ENCODE results near the gene RIPK4. TPM values are rescaled to one million over a fixed set of nuclear protein-coding genes. Genes with fewer than 3 reads are reported as not detected.
"Not testable (repeated sequence)": the region's sequence is repeated elsewhere in the genome, so short reads cannot be mapped to it uniquely, and the experiment has no call there.

RIPK4 gene
- total RNA-seq, 4 donors from 2014 or later: 4.4 to 20.5 (median 10.6) TPM

DNA sequence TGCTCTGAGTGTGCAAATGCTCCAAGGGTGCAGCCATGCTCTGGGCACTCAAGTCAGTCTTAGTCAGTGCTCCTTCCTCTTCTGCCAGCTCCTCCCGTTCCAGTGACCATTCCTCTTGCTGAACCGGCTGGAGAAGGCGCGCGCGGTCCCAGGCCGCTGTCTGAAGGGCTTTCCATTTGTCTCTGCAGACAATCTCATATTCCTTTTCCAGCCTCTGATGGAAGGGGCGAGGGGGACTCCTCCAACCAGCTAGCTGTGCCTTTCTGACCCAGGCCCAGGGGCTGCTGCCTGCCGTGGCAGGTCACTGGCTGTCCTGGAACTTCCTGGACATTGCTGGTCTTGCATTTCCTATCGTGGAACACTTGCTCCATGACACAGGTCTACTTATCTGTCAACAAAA lies 67.5 kb downstream of the RIPK4 start:
- 92% methylated on average over 10 of the region's 10 CpGs; no CpG with 5 or more reads in 1 of the 2 donors for WGBS, 2 donors (ENCODE audit: low coverage in 1 of 2)
- in situ Hi-C loops (cut with MboI; ENCODE audit: low pct_ligation_motif_present in 1 of 4, low pct_unique_long_range_greater_than_20kb in 1 of 4, low sequenced_read_pairs in 3 of 4) (no loop called here), intact Hi-C loops (cut with DNase I; ENCODE audit: low total_unique reads) (no loop called here)
- H3K27me3 ChIP-seq: no peaks in the 10 kb centered on the region
- H3K4me3 ChIP-seq: no peak overlapping the region
- H3K36me3 ChIP-seq: no peaks in the 10 kb centered on the region
- peaks cover under 1 to 18% (median 9%) of the 10 kb centered on the region in 4 donors for H3K4me1 ChIP-seq
- TF ChIP-seq, protein P1, sequence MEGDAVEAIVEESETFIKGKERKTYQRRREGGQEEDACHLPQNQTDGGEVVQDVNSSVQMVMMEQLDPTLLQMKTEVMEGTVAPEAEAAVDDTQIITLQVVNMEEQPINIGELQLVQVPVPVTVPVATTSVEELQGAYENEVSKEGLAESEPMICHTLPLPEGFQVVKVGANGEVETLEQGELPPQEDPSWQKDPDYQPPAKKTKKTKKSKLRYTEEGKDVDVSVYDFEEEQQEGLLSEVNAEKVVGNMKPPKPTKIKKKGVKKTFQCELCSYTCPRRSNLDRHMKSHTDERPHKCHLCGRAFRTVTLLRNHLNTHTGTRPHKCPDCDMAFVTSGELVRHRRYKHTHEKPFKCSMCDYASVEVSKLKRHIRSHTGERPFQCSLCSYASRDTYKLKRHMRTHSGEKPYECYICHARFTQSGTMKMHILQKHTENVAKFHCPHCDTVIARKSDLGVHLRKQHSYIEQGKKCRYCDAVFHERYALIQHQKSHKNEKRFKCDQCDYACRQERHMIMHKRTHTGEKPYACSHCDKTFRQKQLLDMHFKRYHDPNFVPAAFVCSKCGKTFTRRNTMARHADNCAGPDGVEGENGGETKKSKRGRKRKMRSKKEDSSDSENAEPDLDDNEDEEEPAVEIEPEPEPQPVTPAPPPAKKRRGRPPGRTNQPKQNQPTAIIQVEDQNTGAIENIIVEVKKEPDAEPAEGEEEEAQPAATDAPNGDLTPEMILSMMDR (IDR thresholded peaks at IDR 0.05): no peak
- TF ChIP-seq POLR2A (IDR thresholded peaks at IDR 0.05) (no peak), POLR2AphosphoS5 (IDR thresholded peaks at IDR 0.05) (no peak), EP300 (IDR thresholded peaks at IDR 0.05; ENCODE audit: low read depth) (no peak)
- H3K27ac ChIP-seq: no peak overlapping the region
- DNase-seq: no peak
- no peaks in the 10 kb centered on the region for H3K9me3 ChIP-seq

DNA sequence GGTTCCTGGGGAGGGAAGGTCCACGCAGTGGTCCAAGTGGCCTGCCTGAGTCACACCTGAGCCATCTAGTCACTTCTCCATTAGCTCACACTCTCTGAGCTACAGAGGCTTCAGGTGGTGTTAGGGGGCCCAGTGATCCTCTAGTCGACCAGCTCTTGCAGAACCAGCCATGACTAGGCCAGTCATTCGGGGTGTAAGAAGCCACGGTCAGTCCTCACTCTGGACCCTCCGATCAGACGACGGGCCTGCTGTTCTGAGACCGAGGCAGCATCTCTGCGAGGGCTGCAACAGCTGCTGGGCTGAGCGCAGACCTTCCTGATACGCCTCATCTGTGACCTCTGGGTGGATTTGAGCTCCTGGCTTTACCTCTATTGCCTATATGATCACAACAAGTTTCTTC lies 68.8 kb downstream of the RIPK4 start:
- H3K27ac ChIP-seq: no peak overlapping the region
- intact Hi-C loops (cut with DNase I; ENCODE audit: low total_unique reads): no loop called here
- H3K9me3 ChIP-seq: no peaks in the 10 kb centered on the region
- in situ Hi-C loops (cut with MboI; ENCODE audit: low pct_ligation_motif_present in 1 of 4, low pct_unique_long_range_greater_than_20kb in 1 of 4, low sequenced_read_pairs in 3 of 4): no loop called here
- TF ChIP-seq POLR2A (IDR thresholded peaks at IDR 0.05) (no peak), EP300 (IDR thresholded peaks at IDR 0.05; ENCODE audit: low read depth) (no peak), POLR2AphosphoS5 (IDR thresholded peaks at IDR 0.05) (no peak)
- TF ChIP-seq, protein P1 (IDR thresholded peaks at IDR 0.05): no peak
- H3K36me3 ChIP-seq: no peaks in the 10 kb centered on the region
- WGBS, 2 donors (ENCODE audit: low coverage in 1 of 2): 84 to 90% methylated on average over 2 to 11 of the region's 11 CpGs
- DNase-seq: no peak
- peaks cover 0 to 8% (median 2%) of the 10 kb centered on the region in 4 donors for H3K4me1 ChIP-seq
- peaks cover 3% of the 10 kb centered on the region for H3K27me3 ChIP-seq
- no peak overlapping the region for H3K4me3 ChIP-seq

DNA sequence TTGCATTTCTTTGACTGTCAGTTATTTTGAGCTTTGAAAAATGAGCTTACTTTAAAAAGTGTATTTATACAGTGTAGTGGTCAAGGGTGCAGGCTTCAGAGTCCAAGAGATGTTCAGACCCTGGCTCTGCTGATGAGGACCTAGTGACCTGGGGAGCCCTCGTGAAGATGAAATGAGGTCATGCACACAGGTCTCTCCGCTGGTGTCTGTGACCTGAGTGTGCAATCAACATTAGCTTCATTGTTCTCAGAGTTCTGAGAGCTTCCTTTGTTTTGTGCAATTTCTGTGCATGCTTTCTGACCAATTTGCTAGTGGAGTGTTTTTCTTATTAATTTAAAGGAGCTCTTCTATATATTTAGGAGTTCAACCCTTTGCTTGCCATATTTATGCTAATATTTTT lies 71.3 kb downstream of the RIPK4 start:
- TF ChIP-seq, protein P1 (IDR thresholded peaks at IDR 0.05): no peak
- TF ChIP-seq EP300 (IDR thresholded peaks at IDR 0.05; ENCODE audit: low read depth) (no peak), POLR2AphosphoS5 (IDR thresholded peaks at IDR 0.05) (no peak), POLR2A (IDR thresholded peaks at IDR 0.05) (no peak)
- no peaks in the 10 kb centered on the region for H3K36me3 ChIP-seq
- no peak for DNase-seq
- no peak overlapping the region for H3K27ac ChIP-seq
- in situ Hi-C loops (cut with MboI; ENCODE audit: low pct_ligation_motif_present in 1 of 4, low pct_unique_long_range_greater_than_20kb in 1 of 4, low sequenced_read_pairs in 3 of 4) (no loop called here), intact Hi-C loops (cut with DNase I; ENCODE audit: low total_unique reads) (no loop called here)
- 60% methylated on average over 2 of the region's 2 CpGs; no CpG with 5 or more reads in 1 of the 2 donors for WGBS, 2 donors (ENCODE audit: low coverage in 1 of 2)
- no peaks in the 10 kb centered on the region for H3K4me1 ChIP-seq
- H3K9me3 ChIP-seq: no peaks in the 10 kb centered on the region
- peaks cover 25% of the 10 kb centered on the region for H3K27me3 ChIP-seq
- no peak overlapping the region for H3K4me3 ChIP-seq

DNA sequence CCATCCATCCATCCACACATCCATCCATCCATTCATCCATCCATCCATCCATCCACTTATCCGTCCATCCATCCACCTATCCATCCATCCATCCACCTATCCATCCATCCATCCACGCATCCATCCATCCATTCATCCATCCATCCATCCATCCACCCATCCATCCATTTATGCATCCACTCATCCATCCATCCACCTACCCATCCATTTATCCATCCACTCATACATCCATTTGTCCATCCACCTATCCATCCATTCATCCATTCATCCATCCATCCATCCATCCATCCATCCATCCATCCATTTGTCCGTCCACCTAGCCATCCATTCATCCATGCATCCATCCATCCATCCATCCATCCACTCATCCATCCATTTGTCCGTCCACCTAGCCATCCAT lies 72.8 kb downstream of the RIPK4 start:
- H3K4me1 ChIP-seq; H3K27ac ChIP-seq; intact Hi-C loops (cut with DNase I; ENCODE audit: low total_unique reads); in situ Hi-C loops (cut with MboI; ENCODE audit: low pct_ligation_motif_present in 1 of 4, low pct_unique_long_range_greater_than_20kb in 1 of 4, low sequenced_read_pairs in 3 of 4); H3K9me3 ChIP-seq; DNase-seq; H3K4me3 ChIP-seq; H3K36me3 ChIP-seq: not testable (repeated sequence)
- H3K27me3 ChIP-seq: peaks cover 28% of the 10 kb centered on the region
- 83 to 88% methylated on average over 4 of the region's 4 CpGs for WGBS, 2 donors (ENCODE audit: low coverage in 1 of 2)

DNA sequence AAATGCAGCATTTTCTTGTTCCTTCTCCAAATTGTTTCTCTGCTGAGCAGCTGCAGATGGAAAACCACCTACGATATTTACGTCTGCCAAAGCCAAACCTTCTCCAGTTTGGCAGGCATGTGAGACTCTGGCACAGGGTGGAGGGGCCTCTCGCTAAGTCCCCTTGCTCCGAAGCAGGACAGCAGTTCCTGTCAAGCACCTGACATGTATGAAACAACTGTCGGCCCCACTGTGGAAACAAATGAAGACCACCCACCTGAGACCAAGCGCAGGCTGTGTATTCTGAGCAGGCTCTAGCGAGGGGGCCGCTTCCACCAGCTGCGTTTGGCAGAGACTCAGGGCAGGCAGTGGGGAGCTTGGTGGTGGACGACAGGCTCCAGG lies 74.7 kb downstream of the RIPK4 start:
- TF ChIP-seq, protein P1 (IDR thresholded peaks at IDR 0.05): no peak
- TF ChIP-seq POLR2AphosphoS5 (IDR thresholded peaks at IDR 0.05): no peak
- TF ChIP-seq EP300 (IDR thresholded peaks at IDR 0.05; ENCODE audit: low read depth): no peak
- TF ChIP-seq POLR2A (IDR thresholded peaks at IDR 0.05): no peak
- H3K4me1 ChIP-seq: no peaks in the 10 kb centered on the region
- intact Hi-C loops (cut with DNase I; ENCODE audit: low total_unique reads) (no loop called here), in situ Hi-C loops (cut with MboI; ENCODE audit: low pct_ligation_motif_present in 1 of 4, low pct_unique_long_range_greater_than_20kb in 1 of 4, low sequenced_read_pairs in 3 of 4) (no loop called here)
- H3K27ac ChIP-seq: no peak overlapping the region
- H3K4me3 ChIP-seq: no peak overlapping the region
- H3K27me3 ChIP-seq: peaks cover 28% of the 10 kb centered on the region
- no peaks in the 10 kb centered on the region for H3K9me3 ChIP-seq
- 60 to 79% methylated on average over 2 to 10 of the region's 10 CpGs for whole genome bisulfite sequencing, 2 donors (ENCODE audit: low coverage in 1 of 2)
- H3K36me3 ChIP-seq: no peaks in the 10 kb centered on the region
- DNase-seq: no peak

All from transverse colon (tissue), 4 donors.